Heart right ventricle (tissue), 16 donors: Measurements from ENCODE around the gene CNN1. TPM values are rescaled to one million over a fixed set of nuclear protein-coding genes. Genes with fewer than 3 reads are reported as not detected.
"Not testable (repeated sequence)": the region's sequence is repeated elsewhere in the genome, so short reads cannot be mapped to it uniquely, and the experiment has no call there.

Experiments
- ATAC-seq, 8 donors: fragments of 200-7000 bp; cut with Tn5 transposase; one replicate each; pipeline ENCODE4 v1.9.1; 2020; ENCODE audit warnings: mild to moderate bottlenecking in 8 of 8, moderate library complexity in 8 of 8, moderate number of reproducible peaks in 1 of 8
- DNase-seq, 2 donors: peaks; one replicate each; pipeline ENCODE4 v3.0.0-alpha.2; 2020
- H3K27ac ChIP-seq, 10 donors: fragments of 200-600 bp; sonication (generic) in 2 of 10; one replicate each; pipeline versions ENCODE4 v1.5.0 to v1.8.0; 2020 to 2022; ENCODE audit warnings: mild to moderate bottlenecking in 3 of 10
- H3K27me3 ChIP-seq, 7 donors: fragments of 200-600 bp; one replicate each; pipeline ENCODE4 v1.8.0; 2021 to 2022; ENCODE audit warnings: mild to moderate bottlenecking in 2 of 7
- H3K36me3 ChIP-seq, 9 donors: fragments of 200-600 bp; sonication (generic) in 1 of 9; one replicate each; pipeline versions ENCODE4 v1.5.0 to v1.8.0; 2020 to 2022; ENCODE audit warnings: mild to moderate bottlenecking in 2 of 9
- H3K4me1 ChIP-seq, 9 donors: fragments of 200-600 bp; sonication (generic) in 1 of 9; one replicate each; pipeline versions ENCODE4 v1.5.0 to v1.8.0; 2020 to 2022; ENCODE audit warnings: mild to moderate bottlenecking in 4 of 9
- H3K4me3 ChIP-seq, 10 donors: fragments of 200-600 bp; sonication (generic) in 2 of 10; one replicate each; pipeline versions ENCODE4 v1.5.0 to v1.8.0; 2020 to 2022; ENCODE audit warnings: mild to moderate bottlenecking in 7 of 10, moderate library complexity in 2 of 10
- H3K9me3 ChIP-seq, 11 donors: fragments of 200-600 bp in 10 of 11; sonication (generic) in 2 of 11; one replicate each; pipeline versions ENCODE4 v1.5.0 to v1.8.0; 2013 to 2022; ENCODE audit warnings: mild to moderate bottlenecking in 2 of 11, control low read depth in 1 of 11, moderate library complexity in 1 of 11
- WGBS, 2 donors: extraction: QIAGEN DNeasy Blood & Tissue Kit; methylation state at CpG; one replicate each; pipeline ENCODE4 v1.1.7; 2013; ENCODE audit warnings: inconsistent platforms in 1 of 2; 5-methylcytosine and 5-hydroxymethylcytosine counted together
- intact Hi-C, 10 donors: fragments of 100-400 bp; cut with DNase I; formaldehyde crosslinking; loops; one replicate each; pipeline versions ENCODE4 v1.11.1 to v1.14.2; 2022
- polyA plus RNA-seq, 2 donors: library from polyadenylated mRNA; stranded (reverse); fragments of 200-250 nt; gene quantifications; one replicate each; pipeline ENCODE4 v1.2.3, GENCODE V29; 2013
- total RNA-seq, 10 donors: library from RNA; stranded (reverse); fragmentation: NEBNext Ultra II Directional in 3 of 10; extraction: Animal tissue kit (Norgen Biotek cat#: 25700) in 3 of 10; gene quantifications; one replicate each; pipeline versions ENCODE4 v1.2.1 to v1.2.4, GENCODE V29; 2021 to 2023
- TF ChIP-seq, protein P1 (sequence below), 9 donors: fragments of 200-600 bp; sonication (generic) in 2 of 9; IDR thresholded peaks; one replicate each; pipeline versions ENCODE4 v1.5.0 to v1.8.0; 2021 to 2022; ENCODE audit warnings: antibody characterized with exemption in 9 of 9, mild to moderate bottlenecking in 5 of 9, moderate library complexity in 1 of 9
- donor health status: Arrhythmogenic right ventricular cardiomyopathy.
- donor health status: ischemic (EF 13 %, LVEDD 7.1; RV severe dilation, severe dysfunction).
- donor health status: healthy with polysubstance abuse.
- donor health status: DM: no; HTN: yes; CAD: no.
- donor health status: DM: no; HTN: no; CAD: no.
- donor health status: ischemic (EF 25% LVEDD 6.9; RV normal size, moderate dysfunction).
- donor health status: ischemic (EF 25% LVEDD 5.7; RV mildly dilated, moderate dysfunction).
- donor health status: healthy.
- donor health status: DM: yes; HTN: yes; CAD: no.
- donor health status: Ischemic cardiomyopathy.
- donor health status: ischemic (EF 35%, LVEDD 5.7; RV mildly dilated, moderate dysfunction).
- donor health status: nonischemic (EF 11% LVEDD 7.7; RV severe dilation, severe dysfunction).
- donor health status: DM: yes; HTN: yes; CAD: no.
- donor health status: PGD.
- donor health status: ischemic (EF 29% LVEDD 5.4; RV normal size, mild dysfunction).
- donor health status: nonischemic (EF 23%, LVEDD 6.1; RV moderate dilation, normal function).

CNN1 gene
- total and polyA plus RNA-seq, 12 donors: 63.4 to 678 (median 163) TPM

DNA sequence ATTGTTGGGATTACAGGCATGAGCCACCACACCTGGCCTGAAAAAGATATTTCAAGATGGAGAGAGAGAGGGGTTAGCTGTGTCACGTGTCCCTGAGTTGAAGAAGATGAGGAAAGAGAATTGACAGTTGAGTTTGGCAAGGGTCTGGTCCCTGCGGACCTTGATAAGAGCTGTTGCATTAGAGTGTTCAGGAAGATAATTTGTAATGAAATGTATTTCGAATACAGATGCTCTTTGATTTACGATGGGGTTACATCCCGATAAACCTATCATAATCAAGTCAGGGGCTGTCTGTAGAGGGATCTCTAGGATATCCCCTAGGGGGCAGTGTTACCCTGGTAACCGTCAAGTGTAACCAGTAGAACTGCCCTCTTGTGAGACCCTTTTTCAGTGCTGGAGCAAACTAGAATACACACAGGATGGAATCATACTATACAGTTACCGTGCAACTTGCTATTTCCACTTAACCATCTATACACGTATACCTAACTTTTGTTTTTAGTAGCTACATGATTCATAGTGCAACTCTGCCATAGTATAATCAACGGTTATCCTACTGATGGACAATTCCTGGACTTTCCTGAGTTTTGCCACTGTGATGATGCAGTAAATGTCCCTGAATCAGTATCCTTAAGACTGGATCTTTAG lies 21.9 kb downstream of the CNN1 start:
- peaks cover 0 to 16% (median 0%) of the 10 kb centered on the region in 9 donors for H3K36me3 ChIP-seq
- TF ChIP-seq, protein P1, sequence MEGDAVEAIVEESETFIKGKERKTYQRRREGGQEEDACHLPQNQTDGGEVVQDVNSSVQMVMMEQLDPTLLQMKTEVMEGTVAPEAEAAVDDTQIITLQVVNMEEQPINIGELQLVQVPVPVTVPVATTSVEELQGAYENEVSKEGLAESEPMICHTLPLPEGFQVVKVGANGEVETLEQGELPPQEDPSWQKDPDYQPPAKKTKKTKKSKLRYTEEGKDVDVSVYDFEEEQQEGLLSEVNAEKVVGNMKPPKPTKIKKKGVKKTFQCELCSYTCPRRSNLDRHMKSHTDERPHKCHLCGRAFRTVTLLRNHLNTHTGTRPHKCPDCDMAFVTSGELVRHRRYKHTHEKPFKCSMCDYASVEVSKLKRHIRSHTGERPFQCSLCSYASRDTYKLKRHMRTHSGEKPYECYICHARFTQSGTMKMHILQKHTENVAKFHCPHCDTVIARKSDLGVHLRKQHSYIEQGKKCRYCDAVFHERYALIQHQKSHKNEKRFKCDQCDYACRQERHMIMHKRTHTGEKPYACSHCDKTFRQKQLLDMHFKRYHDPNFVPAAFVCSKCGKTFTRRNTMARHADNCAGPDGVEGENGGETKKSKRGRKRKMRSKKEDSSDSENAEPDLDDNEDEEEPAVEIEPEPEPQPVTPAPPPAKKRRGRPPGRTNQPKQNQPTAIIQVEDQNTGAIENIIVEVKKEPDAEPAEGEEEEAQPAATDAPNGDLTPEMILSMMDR (IDR thresholded peaks at IDR 0.05): peak; percentile 29 to 80 (median 65)
- intact Hi-C loops: loop anchor here in 2 of 10 donors (2.0 kb wide), 1 partner anchor 26 kb away; no protein-coding TSS in a partner anchor
- no peaks in the 10 kb centered on the region for H3K27me3 ChIP-seq
- ATAC-seq (peak in 6 of 8 donors; percentile 17 to 63 (median 46)), DNase-seq (peak in 1 of 2 donors; percentile 58)
- no peak overlapping the region for H3K27ac ChIP-seq
- H3K4me1 ChIP-seq: peaks cover 9 to 41% (median 33%) of the 10 kb centered on the region in 9 donors
- peak overlapping the region in 3 of 10 donors; percentile 85 to 91 (median 89) for H3K4me3 ChIP-seq
- H3K9me3 ChIP-seq: no peaks in the 10 kb centered on the region
- WGBS, 2 donors: 15 to 16% methylated on average over 9 of the region's 9 CpGs

DNA sequence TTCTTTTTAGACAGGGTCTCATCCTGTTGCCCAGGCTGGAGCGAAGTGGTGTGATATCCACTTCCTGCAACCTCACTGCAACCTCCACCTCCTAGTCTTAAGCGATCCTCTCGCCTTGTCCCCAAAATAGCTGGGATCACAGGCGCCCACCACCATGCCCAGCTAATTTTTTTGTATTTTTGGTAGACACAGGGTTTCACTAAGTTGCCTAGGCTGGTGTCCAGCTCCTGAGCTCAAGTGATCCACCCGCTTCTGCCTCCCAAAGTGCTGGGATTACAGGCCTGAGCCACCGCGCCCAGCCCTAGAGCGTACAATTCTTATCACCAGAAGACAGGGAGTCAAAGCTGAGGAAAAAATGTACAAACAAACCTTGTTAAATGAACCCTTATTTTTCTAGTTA lies 24.9 kb downstream of the CNN1 start:
- intact Hi-C loops: no loop called here
- 76 to 87% methylated on average over 8 of the region's 8 CpGs for WGBS, 2 donors
- H3K4me3 ChIP-seq: no peak overlapping the region
- H3K36me3 ChIP-seq: peaks cover 0 to 2% (median 0%) of the 10 kb centered on the region in 9 donors
- no peaks in the 10 kb centered on the region for H3K27me3 ChIP-seq
- no peaks in the 10 kb centered on the region for H3K9me3 ChIP-seq
- peaks cover 4 to 27% (median 14%) of the 10 kb centered on the region in 9 donors for H3K4me1 ChIP-seq
- DNase-seq: no peak
- H3K27ac ChIP-seq: no peak overlapping the region
- TF ChIP-seq, protein P1 (IDR thresholded peaks at IDR 0.05): no peak
- ATAC-seq: no peak

DNA sequence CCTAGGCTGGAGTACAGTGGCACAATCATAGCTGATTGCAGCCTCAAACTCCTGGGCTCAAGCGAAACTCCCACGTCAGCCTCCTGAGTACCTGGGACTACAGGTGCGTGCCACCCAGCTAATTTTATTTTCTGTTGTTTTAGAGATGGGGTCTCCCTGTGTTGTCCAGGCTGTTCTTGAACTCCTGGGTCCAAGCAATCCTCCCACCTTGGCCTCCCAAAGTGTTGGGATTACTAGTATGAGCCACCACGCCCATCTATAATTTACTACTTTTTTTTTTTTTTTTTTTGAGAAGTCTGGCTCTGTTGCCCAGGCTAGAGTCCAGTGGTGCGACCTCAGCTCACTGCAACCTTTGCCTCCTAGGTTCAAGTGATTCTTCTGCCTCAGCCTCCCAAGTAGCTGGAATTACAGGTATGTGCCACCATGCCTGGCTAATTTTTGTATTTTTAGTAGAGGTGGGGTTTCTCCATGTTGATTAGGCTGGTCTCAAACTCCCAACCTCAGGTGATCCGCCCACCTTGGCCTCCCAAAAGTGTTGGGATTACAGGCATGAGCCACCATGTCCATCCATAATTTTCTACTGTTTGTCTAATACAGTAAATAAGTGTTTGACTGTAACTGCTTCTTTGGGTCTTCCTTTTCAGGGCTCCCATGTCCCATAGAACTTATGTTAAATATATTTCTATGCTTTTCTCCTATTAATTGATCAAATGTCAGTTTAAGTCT lies 25.6 kb downstream of the CNN1 start:
- H3K4me3 ChIP-seq, H3K9me3 ChIP-seq, intact Hi-C loops, H3K27ac ChIP-seq, H3K36me3 ChIP-seq, ATAC-seq, DNase-seq, H3K27me3 ChIP-seq: not testable (repeated sequence)
- 94 to 96% methylated on average over 6 of the region's 6 CpGs for WGBS, 2 donors
- peaks cover 4 to 29% (median 13%) of the 10 kb centered on the region in 9 donors for H3K4me1 ChIP-seq

DNA sequence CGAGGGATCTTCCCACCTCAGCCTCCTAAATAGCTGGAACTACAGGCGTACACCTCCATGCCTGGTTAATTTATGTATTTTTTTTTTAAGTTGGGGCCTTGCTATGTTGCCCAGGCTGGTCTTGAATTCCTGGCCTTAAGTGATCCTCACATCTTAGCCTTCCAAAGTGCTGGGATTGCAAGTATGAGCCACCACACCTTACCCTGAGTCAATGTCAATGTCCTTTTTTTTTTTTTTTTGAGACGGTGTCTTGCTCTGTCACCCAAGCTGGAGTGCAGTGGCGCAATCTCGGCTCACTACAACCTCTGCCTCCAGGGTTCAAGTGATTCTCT lies 27.0 kb downstream of the CNN1 start:
- H3K27ac ChIP-seq, H3K27me3 ChIP-seq, H3K4me3 ChIP-seq, H3K36me3 ChIP-seq, H3K9me3 ChIP-seq, DNase-seq, intact Hi-C loops, ATAC-seq: not testable (repeated sequence)
- WGBS, 2 donors: 83 to 94% methylated on average over 5 of the region's 5 CpGs
- H3K4me1 ChIP-seq: peaks cover 0 to 15% (median 2%) of the 10 kb centered on the region in 9 donors

DNA sequence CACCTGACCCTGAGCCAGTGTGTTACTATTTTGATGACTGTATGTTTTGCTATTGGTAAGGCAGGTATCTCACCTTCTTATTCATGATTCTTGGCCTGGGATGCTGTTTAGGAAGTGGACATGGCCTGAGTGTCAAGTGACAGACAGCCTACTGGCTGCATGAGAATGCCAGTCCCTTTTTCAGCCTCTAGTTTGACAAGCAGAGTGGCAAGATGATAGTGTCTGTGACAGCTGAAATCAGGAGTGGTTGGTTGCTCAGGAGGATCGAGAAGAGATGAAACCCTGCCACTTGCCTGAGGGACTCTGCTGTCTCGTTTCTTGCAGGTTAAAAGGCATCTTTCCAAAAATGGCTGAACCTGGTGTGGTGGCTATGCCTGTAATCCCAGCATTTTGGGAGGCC lies 27.5 kb downstream of the CNN1 start:
- no peak for ATAC-seq
- TF ChIP-seq, protein P1 (IDR thresholded peaks at IDR 0.05): no peak
- DNase-seq: no peak

More for the DNA sequence above, 27.5 kb downstream of the CNN1 start:
- intact Hi-C loops: no loop called here
- Histone ChIP-seq H3K27ac (no peak overlapping the region), H3K27me3 (no peaks in the 10 kb centered on the region), H3K4me1 (peaks cover 0 to 10% (median 0%) of the 10 kb centered on the region in 9 donors), H3K9me3 (no peaks in the 10 kb centered on the region), H3K4me3 (no peak overlapping the region), H3K36me3 (peaks cover 0 to 2% (median 0%) of the 10 kb centered on the region in 9 donors)
- WGBS, 2 donors: 84 to 89% methylated on average over 2 of the region's 2 CpGs
